Memory B cell (primary cell): ENCODE measurements around the gene LACC1.

Experiments used
- ATAC-seq: fragments of 150-1000 bp; cut with Tn5 transposase; 2 replicates; pipeline ENCODE4 v1.10.0; 2021; ENCODE audit warnings: low read depth, mild to moderate bottlenecking, moderate library complexity
- DNase-seq, 2 donors: peaks; one replicate each; pipeline ENCODE4 v3.0.0; 2022; ENCODE audit warnings: low spot score in 2 of 2
- H3K27ac Mint-ChIP-seq: one replicate; pipeline ENCODE4 v1.8.0; 2022; ENCODE audit warnings: mild to moderate bottlenecking, moderate library complexity, mixed read lengths
- H3K27me3 Mint-ChIP-seq: one replicate; pipeline ENCODE4 v1.8.0; 2022; ENCODE audit warnings: mixed read lengths
- H3K36me3 Mint-ChIP-seq: one replicate; pipeline ENCODE4 v1.8.0; 2022; ENCODE audit warnings: mild to moderate bottlenecking, mixed read lengths
- H3K4me1 Mint-ChIP-seq: one replicate; pipeline ENCODE4 v1.8.0; 2022; ENCODE audit warnings: mixed read lengths
- H3K4me3 Mint-ChIP-seq: one replicate; pipeline ENCODE4 v1.8.0; 2022; ENCODE audit warnings: mild to moderate bottlenecking, moderate library complexity, mixed read lengths
- H3K9me3 Mint-ChIP-seq: one replicate; pipeline ENCODE4 v1.8.0; 2022; ENCODE audit warnings: mixed read lengths

The LACC1 gene

DNA sequence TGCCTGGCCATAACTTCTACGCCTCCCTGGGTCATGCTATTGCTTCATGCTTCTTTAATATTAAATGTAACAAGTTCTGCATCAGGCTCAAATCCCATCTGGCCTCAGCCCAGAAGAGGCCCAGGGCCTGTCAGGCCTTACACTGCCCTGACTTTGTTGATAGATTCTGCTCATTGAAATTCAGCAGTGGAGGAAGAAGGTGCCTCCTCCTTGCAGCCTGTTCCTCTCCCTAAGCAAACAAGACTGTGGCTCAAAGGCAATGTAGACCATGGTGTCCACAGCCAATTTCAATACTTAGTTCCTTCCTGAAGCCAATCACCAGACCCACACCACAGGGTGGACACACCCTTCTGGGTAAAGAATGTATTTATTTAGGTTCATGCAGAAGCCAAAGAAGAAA, 59.4 kb downstream of the LACC1 start:
- no peak overlapping the region for H3K27ac Mint-ChIP-seq
- DNase-seq (no peak), ATAC-seq (no peak)
- peaks cover 8% of the 10 kb centered on the region for H3K27me3 Mint-ChIP-seq
- H3K4me1 Mint-ChIP-seq = no peaks in the 10 kb centered on the region
- H3K36me3 Mint-ChIP-seq = no peaks in the 10 kb centered on the region
- no peaks in the 10 kb centered on the region for H3K9me3 Mint-ChIP-seq
- H3K4me3 Mint-ChIP-seq = no peak overlapping the region

DNA sequence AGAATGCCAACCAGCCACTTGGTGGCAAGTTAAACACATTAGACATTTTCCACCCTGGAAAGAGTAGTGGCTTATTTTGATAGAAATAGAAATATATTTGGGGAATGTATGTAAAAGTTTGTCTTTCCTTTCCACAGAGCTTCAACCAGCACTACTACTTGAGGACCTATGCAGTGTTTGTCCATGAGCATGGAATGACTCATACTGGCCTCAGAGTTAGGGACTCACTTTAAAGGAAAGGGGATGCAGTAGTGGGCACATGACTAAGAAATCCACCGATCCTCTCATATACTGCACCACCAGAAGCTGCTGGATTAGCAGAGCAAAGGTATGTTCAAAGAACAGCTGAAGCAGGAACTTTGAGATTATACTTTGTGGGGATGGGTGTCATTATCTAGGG, 62.6 kb downstream of the LACC1 start:
- DNase-seq (no peak), ATAC-seq (no peak)
- no peak overlapping the region for H3K4me3 Mint-ChIP-seq
- no peaks in the 10 kb centered on the region for H3K36me3 Mint-ChIP-seq
- no peak overlapping the region for H3K27ac Mint-ChIP-seq
- H3K9me3 Mint-ChIP-seq = no peaks in the 10 kb centered on the region
- H3K4me1 Mint-ChIP-seq = no peaks in the 10 kb centered on the region
- H3K27me3 Mint-ChIP-seq = peaks cover 13% of the 10 kb centered on the region
